MG63 (cell line): ENCODE measurements around the gene IRS2. TPM values are rescaled to one million over a fixed set of nuclear protein-coding genes. Genes with fewer than 3 reads are reported as not detected.

Source experiments
- DNase-seq: peaks from one replicate; pipeline ENCODE4 v3.0.0-alpha.2; 2020
- H3K27me3 ChIP-seq: fragments of 250-450 bp; sonication (Bioruptor Pico); 2 replicates; pipeline ENCODE4 v1.5.1; 2020; ENCODE audit warnings: mild to moderate bottlenecking, moderate library complexity
- H3K36me3 ChIP-seq: fragments of 250-450 bp; sonication (Bioruptor Pico); 2 replicates; pipeline ENCODE4 v1.5.1; 2020; ENCODE audit warnings: mild to moderate bottlenecking, moderate library complexity
- H3K4me3 ChIP-seq: fragments of 250-450 bp; sonication (Bioruptor Pico); 2 replicates; pipeline ENCODE4 v1.5.1; 2020; ENCODE audit warnings: mild to moderate bottlenecking, moderate library complexity
- H3K9me3 ChIP-seq: fragments of 250-450 bp; sonication (Bioruptor Pico); 2 replicates; pipeline ENCODE4 v1.5.1; 2020; ENCODE audit warnings: mild to moderate bottlenecking, moderate library complexity
- total RNA-seq: library from RNA; depleted of rRNA; stranded (reverse); fragments of >200 nt; shearing (Covaris generic); gene quantifications from 2 replicates; pipeline ENCODE4 v1.2.3, GENCODE V29; 2014; ENCODE audit warnings: low replicate concordance

The IRS2 gene
- total RNA-seq, 1 experiment from 2014 or later: 0.33 TPM

DNA sequence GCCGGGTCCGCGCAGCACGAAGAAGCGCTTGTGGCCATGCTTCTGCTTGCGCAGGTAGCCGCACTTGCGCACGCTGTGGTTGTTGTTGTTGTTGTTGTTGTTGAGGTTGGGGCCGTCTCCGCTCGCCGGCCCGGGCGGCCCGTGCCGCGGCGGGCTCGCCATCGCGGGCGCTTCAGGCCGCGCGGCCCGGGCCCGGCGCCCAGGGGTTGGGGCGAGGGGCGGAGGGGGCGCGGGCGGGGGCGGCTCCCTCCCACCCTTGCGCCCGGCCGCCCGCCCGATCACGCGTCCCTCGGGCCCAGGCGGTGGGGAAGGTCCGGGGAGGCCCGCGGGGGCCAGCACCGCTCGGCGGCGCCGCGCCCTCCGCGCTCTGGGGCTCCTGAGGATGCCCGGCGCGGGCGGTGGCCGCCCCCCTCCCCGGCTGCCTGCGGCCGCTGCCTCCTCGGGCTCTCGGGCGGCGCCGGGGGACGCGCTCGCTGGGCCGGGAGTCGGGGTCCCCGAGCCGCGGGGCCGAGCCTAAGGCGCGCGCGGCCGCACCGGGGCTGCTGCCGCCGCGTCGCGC is 412 bp downstream of the IRS2 start:
- H3K9me3 ChIP-seq: no peaks in the 10 kb centered on the region
- H3K4me3 ChIP-seq: peak overlapping the region; percentile 65
- H3K27me3 ChIP-seq: peaks cover 33% of the 10 kb centered on the region
- DNase-seq: no peak
- no peaks in the 10 kb centered on the region for H3K36me3 ChIP-seq

DNA sequence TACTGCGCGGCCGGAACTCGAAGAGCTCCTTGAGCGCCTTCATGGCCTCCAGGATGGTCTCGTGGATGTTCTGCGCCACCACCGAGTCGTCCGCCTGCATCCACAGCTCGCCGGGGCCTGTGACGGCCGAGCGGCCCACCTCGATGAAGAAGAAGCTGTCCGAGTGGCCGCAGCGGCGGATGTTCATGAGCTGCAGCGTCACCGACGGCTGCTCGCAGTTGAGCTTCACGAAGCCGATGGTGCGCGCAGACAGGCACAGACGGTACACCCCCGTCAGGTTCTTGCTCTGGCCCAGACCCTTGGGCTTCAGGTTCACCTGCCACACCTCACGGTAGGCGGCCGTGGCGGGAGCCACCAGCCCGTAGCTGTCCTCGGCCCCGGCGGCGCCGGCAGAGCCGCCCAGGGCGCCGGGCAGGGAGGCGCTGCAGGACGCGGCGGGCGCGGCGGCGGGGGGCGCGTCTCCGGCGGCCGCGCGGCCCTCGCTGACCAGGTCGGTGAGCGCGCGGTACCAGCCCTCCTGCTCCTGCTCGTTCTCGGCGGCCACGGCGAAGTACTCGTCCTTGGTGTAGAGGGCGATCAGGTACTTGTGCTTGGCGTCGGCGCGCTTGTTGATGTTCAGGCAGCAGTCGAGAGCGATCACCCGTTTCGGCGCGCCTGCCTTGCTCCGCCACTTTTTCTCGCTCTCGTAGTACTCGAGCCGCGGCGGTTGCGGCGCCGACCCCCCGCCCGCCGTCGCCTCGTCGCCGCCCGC is 1.1 kb downstream of the IRS2 start:
- peak overlapping the region; percentile 9; the same call in 1 of the 2 replicates for H3K4me3 ChIP-seq
- peaks cover 29% of the 10 kb centered on the region for H3K27me3 ChIP-seq
- peak; percentile 54 for DNase-seq
- H3K36me3 ChIP-seq: no peaks in the 10 kb centered on the region
- H3K9me3 ChIP-seq: no peaks in the 10 kb centered on the region

DNA sequence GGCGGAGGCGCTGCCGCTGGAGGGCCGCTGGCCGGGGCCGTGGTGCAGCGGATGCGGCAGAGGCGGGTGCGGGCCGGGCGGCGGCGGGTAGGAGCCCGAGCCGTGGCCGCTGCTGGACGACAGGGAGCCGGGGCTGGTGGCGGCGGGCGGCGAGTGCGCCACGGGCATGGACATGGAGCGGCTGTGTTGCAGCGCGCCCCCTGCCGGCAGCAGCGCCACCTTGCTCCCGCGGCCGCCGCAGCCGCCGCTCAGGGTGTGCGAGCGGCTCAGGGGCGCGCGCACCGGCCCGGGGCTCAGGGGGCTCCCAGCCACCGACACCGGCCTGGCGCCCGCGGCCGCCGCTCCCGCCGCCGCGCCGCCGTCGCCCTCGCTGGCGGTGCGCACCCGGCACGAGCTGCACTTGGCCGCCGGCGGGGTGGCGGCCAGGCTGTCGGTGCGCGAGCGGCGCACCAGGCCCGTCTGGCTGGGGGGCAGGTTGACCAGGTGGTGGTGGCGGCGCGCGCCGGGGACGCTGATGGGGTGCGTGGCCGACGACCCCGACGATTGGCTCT is 1.7 kb downstream of the IRS2 start:
- H3K9me3 ChIP-seq: no peaks in the 10 kb centered on the region
- peak; percentile 55 for DNase-seq
- no peaks in the 10 kb centered on the region for H3K36me3 ChIP-seq
- no peak overlapping the region for H3K4me3 ChIP-seq
- peaks cover 24% of the 10 kb centered on the region for H3K27me3 ChIP-seq

DNA sequence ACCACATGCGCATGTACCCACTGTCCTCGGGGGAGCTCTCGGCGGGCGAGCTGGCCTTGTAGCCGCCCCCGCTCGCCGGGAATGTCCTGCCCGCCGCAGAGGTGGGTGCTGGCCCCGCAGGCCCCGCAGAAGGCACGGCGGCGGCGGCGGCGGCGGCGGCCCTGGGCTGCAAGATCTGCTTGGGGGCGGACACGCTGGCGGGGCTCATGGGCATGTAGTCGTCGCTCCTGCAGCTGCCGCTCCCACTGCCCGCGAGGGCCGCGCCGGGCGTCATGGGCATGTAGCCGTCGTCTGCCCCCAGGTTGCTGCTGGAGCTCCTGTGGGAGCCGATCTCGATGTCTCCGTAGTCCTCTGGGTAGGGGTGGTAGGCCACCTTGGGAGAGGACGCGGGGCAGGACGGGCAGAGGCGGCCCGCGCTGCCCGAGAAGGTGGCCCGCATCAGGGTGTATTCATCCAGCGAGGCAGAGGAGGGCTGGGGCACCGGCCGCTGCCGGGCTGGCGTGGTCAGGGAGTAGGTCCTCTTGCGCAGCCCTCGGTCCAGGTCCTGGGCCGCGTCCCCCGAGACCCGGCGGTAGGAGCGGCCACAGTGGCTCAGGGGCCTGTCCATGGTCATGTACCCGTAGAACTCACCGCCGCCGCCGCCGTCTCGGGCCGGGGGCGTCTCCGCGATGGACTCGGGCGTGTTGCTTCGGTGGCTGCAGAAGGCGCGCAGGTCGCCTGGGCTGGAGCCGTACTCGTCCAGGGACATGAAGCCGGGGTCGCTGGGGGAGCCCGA is 2.4 kb downstream of the IRS2 start:
- DNase-seq: no peak
- no peaks in the 10 kb centered on the region for H3K36me3 ChIP-seq
- no peak overlapping the region for H3K4me3 ChIP-seq
- peaks cover 17% of the 10 kb centered on the region for H3K27me3 ChIP-seq
- no peaks in the 10 kb centered on the region for H3K9me3 ChIP-seq

DNA sequence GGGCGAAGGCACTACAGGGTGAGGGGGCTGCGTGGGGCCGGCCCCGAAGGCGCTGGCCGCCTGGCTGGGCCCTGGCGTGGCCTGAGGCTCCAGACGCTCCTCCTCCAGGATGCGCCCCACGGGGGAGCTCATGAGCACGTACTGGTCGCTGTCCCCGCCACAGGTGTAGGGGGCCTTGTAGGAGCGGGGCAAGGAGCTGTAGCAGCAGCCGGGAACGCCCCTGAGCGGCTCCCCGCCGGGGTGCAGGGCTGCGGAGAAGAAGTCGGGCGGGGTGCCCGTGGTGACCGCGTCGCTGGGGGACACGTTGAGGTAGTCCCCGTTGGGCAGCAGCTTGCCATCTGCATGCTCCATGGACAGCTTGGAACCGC is 3.0 kb downstream of the IRS2 start:
- no peak overlapping the region for H3K4me3 ChIP-seq
- no peak for DNase-seq
- H3K9me3 ChIP-seq: no peaks in the 10 kb centered on the region
- H3K27me3 ChIP-seq: peaks cover 12% of the 10 kb centered on the region
- H3K36me3 ChIP-seq: no peaks in the 10 kb centered on the region

DNA sequence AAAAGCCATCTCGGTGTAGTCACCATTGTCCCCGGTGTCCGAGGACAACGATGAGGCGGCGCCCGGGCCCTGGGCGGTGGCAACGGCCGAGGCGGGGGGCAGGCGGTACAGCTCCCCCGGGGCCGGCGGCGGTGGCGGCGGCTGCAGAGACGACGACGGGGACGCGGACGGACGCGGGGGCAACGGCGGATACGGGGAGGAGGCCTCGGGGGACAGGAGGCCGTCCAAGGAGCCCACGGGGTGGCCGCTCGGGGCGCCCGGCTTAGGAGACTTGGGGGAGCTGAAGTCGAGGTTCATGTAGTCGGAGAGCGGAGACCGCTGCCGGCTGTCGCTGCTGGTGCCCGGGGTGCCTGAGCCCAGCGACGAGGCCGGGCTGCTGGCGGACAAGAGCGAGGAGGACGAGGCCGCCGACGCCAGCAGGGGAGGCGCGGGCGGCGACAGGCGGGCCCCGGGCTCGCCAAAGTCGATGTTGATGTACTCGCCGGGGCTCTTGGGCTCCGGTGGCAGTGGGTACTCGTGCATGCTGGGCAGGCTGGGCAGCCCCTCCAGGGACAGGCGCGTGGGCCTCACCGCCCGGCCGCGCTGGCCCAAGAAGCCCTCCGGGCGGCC is 3.5 kb downstream of the IRS2 start:
- Histone ChIP-seq H3K4me3 (no peak overlapping the region), H3K36me3 (no peaks in the 10 kb centered on the region), H3K27me3 (peaks cover 7% of the 10 kb centered on the region), H3K9me3 (no peaks in the 10 kb centered on the region)
- DNase-seq: no peak

DNA sequence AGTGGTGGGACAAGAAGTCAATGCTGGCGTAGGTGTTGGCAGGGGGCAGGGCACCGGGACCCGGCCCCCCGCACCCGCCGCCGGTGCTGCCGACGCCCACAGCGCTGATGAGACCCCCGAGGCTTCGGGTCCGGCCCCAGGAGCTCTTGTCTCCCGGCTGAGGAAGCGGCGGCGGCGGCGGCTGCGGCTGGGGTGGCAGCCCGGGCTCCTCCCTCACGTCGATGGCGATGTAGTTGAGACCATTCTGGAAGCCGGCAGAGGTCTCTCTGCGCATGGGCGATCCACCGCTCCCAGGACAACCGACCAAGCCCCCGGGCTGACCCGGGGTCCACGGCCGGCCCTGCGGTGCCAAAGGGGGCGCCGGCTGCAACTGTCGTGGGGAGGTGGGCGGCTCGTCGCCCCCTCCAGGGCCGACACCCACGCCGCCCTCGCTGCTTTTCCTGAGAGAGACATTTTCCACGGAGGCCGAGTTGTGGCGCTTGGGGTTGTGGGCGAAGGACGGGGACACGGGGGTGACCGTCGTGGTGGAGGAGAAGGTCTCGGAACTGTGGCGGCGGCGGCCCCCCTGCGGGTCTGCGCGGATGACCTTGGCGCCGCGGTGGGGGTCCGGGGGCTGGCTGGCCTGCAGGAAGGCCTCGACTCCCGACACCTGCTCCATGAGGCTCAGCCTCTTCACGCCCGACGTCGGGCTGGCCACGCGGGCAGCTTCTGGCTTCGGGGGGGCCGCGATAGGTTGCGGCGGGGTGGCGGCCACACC is 4.1 kb downstream of the IRS2 start:
- Histone ChIP-seq H3K27me3 (peaks cover 2% of the 10 kb centered on the region; the same call in 1 of the 2 replicates), H3K36me3 (no peaks in the 10 kb centered on the region), H3K4me3 (no peak overlapping the region), H3K9me3 (no peaks in the 10 kb centered on the region)
- DNase-seq: no peak

DNA sequence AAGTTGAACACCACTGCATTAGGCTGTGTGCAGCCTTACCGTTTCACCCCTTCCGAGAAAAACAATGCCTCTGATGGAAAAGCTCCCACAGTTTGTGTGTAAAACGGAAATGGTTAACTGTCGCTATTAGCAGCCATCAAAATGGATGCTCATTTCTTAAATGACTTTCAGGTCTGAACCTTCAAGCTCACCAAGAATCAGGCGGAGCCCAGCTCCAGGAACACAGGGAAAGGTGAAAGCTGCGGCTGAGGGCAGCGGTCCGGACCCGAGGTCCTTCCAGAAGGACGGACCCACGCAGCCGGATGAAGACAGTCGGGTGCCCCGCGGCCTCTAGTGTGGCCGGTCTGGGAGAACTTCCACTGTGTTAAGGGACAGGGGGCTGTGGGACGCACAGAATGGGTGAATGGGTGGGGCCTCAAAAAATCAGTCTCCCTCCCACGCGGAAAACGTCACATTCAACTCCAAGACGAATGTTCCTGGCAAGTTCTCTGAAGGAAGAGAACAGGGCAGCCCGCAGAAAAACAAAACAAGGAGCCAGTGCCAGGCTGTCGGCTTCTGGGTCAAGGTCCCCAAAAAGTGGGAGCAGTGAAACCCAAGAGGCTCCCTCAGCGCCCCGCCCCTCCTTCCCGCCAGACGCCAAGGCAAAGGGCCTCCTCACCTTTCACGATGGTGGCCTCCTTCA is 4.9 kb downstream of the IRS2 start:
- H3K9me3 ChIP-seq: no peaks in the 10 kb centered on the region
- no peaks in the 10 kb centered on the region for H3K36me3 ChIP-seq
- no peak overlapping the region for H3K4me3 ChIP-seq
- no peak for DNase-seq
- no peaks in the 10 kb centered on the region for H3K27me3 ChIP-seq

DNA sequence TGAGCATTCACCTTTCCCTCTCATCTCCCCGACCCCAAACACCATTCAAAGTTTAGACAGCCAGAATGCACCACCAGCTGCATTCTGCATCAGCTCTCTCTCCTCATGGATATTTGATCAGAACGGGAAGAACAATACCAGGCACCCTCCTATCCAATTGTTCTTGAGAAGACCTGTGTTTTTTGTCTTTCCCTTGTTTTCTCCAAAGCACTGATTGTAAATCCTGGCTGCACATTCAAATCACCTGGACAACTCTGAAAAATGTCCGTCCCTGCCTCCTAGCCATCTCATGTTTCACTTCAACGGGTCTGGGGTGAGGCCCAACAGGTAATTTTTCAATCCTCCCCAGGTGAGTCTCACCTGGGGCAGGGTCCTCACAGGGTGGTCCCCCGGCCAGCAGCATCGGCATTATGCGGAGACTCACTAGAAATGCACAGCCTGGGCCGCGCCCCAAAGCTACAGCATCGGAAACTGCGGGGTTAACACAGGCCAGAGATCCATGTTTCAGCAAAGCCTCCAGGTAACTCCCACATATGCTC is 5.5 kb downstream of the IRS2 start:
- no peak overlapping the region for H3K4me3 ChIP-seq
- H3K36me3 ChIP-seq: no peaks in the 10 kb centered on the region
- no peak for DNase-seq
- H3K9me3 ChIP-seq: no peaks in the 10 kb centered on the region
- no peaks in the 10 kb centered on the region for H3K27me3 ChIP-seq

DNA sequence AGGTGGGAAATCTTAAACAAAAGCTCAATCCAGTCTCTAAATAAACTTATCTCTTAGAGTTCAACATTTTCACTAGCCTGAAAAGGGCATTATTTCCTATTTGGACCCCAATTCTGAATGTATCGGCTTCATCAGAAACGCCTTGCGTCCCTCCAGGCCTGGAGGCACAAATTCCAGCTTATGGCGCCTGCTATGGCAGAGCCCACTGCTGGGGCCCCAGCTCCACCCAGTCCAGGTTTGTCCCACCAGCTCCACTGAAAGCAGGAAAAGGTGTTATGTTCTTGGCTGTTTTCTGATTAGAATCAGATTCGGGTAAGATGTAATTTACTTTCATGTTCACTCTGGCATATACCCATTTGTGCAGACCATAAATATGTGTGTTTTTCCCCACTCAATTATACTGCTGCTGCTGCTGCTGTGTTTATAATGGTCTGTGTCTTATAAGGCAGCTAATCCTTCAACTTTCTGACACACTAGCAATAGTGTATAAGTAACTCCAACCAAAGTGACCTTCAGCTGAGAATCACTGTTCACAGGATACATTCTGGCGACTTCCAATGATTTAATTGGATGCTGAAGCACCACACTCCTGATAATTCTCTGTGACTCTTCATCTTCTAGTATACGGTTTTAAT is 6.4 kb downstream of the IRS2 start:
- Histone ChIP-seq H3K36me3 (no peaks in the 10 kb centered on the region), H3K9me3 (no peaks in the 10 kb centered on the region), H3K4me3 (no peak overlapping the region), H3K27me3 (no peaks in the 10 kb centered on the region)
- no peak for DNase-seq

DNA sequence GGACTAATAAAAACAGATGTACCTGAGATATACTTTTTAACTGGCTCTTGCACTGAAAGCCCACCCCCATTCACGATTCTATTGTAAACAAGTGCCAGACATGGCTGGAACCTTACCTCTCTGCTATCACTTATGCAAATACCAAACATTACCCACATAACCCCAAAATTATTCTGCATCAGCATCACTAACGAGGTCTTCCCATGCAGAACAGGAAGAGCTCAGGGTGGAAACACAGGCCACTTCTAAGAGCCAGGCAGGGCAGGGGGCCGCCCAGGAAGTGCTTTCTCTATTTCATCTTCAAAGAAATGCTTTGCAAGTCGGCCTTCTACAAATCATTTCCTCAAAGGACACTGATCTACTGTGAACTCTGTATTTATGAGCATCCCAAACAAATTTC is 7.3 kb downstream of the IRS2 start:
- no peak overlapping the region for H3K4me3 ChIP-seq
- no peaks in the 10 kb centered on the region for H3K9me3 ChIP-seq
- no peaks in the 10 kb centered on the region for H3K36me3 ChIP-seq
- no peaks in the 10 kb centered on the region for H3K27me3 ChIP-seq
- no peak for DNase-seq

DNA sequence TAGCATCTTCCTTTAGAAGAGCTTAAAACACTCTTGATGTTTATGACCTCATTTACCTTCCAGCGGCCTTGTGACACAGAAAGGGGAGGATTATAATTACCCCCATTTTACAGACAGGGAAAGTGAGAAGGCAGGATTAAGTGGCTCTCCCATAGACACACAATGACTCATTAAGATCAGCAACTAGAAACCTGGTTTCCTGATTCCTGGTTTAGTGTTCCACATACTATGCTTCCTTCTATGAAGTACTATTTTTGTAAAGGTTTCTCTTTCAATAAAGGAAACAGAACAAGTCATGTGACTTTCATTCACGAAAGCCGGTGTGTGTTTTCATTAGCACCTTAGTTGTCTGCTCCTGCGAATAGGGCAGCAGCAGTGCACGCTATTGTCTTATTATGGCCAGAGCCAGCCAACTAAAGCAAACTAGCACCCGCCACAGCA is 8.3 kb downstream of the IRS2 start:
- H3K27me3 ChIP-seq: no peaks in the 10 kb centered on the region
- no peak for DNase-seq
- no peaks in the 10 kb centered on the region for H3K9me3 ChIP-seq
- H3K36me3 ChIP-seq: no peaks in the 10 kb centered on the region
- H3K4me3 ChIP-seq: no peak overlapping the region

DNA sequence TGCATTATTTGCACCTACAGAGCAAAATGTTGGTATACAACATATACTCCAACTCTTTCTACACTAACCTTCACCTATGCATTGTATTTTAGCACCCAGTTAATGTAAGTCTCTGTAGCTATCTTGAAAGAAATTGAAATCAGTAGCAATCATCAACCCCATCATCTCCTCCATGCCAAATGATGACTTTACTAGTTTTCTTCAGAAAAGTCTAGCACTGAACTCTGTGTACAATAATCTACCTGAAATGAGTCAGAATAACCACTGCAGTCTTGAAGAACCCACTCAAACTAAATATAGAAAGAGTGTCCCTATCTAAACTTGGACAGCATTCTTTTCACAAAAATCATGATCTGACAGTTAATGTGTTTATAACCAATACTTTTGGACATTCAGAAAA is 9.8 kb downstream of the IRS2 start:
- no peaks in the 10 kb centered on the region for H3K9me3 ChIP-seq
- no peaks in the 10 kb centered on the region for H3K27me3 ChIP-seq
- no peak overlapping the region for H3K4me3 ChIP-seq
- no peak for DNase-seq
- H3K36me3 ChIP-seq: no peaks in the 10 kb centered on the region

DNA sequence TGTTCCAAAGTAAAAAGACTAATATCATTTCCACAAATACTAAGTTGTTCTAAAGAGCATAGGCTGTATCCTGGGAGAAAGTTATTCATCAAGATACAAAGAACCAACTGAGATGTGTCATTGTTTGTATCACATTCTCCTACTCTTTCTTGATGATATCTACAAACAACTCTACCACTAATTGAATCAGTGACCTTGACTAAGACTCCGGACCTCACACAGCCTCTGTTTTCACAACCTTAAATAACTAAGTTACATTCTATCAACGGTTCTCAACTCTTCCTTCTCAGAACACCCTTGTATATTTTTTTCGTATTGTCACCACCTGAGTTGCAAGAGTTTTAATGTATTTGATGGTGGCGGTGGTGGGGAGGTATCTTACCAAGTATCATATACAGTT is 12.6 kb downstream of the IRS2 start:
- H3K27me3 ChIP-seq: no peaks in the 10 kb centered on the region
- DNase-seq: no peak
- no peaks in the 10 kb centered on the region for H3K9me3 ChIP-seq
- no peak overlapping the region for H3K4me3 ChIP-seq
- H3K36me3 ChIP-seq: no peaks in the 10 kb centered on the region

DNA sequence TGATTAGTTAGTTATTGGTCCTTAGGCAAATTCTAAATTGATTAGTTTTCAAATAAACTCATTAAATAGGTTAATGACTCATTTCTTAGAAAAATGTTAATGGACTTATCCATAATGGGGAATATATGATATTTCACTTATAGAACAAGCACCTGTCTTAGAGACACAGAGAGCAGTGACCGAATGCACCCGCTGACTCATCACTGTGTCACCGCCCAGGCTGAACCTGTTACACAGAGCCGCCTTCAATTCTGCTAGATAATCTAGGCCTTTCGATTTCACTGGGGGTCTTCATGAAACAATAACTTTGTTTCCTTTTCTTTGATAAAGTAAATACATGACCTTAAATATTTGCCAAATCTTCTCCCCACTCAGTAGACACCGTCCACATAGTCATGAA is 13.1 kb downstream of the IRS2 start:
- no peaks in the 10 kb centered on the region for H3K27me3 ChIP-seq
- DNase-seq: no peak
- H3K9me3 ChIP-seq: no peaks in the 10 kb centered on the region
- H3K4me3 ChIP-seq: no peak overlapping the region
- H3K36me3 ChIP-seq: no peaks in the 10 kb centered on the region
